ENCODE data around the gene ADGRG1. TPM values are rescaled to one million over a fixed set of nuclear protein-coding genes. Genes with fewer than 3 reads are reported as not detected.
"Not testable (repeated sequence)": the region's sequence is repeated elsewhere in the genome, so short reads cannot be mapped to it uniquely, and the experiment has no call there.

ADGRG1 gene
- total RNA-seq, 1 donor from 2014 or later, result 41.1 TPM

DNA sequence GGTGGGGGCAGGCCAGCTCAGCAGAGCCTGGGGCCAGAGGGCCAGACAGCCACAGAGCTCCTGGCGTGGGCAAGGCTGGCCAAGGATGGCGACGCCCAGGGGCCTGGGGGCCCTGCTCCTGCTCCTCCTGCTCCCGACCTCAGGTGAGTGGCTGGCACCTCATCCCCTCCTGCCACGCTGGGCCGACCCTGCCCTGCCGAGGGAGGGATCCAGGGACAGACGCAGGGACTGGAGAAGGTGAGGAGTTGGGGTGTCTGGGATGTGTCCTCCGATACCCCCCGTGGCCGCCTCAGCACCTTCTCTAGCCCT, 39.8 kb downstream of the ADGRG1 start, which contains the start of gene ADGRG3:
Gene ADGRG3, plus strand, starts transcription at position 44 of the 309 bp plus-strand sequence. Its CDS starts 42 bp downstream, at position 86.
- TF ChIP-seq, protein P1, sequence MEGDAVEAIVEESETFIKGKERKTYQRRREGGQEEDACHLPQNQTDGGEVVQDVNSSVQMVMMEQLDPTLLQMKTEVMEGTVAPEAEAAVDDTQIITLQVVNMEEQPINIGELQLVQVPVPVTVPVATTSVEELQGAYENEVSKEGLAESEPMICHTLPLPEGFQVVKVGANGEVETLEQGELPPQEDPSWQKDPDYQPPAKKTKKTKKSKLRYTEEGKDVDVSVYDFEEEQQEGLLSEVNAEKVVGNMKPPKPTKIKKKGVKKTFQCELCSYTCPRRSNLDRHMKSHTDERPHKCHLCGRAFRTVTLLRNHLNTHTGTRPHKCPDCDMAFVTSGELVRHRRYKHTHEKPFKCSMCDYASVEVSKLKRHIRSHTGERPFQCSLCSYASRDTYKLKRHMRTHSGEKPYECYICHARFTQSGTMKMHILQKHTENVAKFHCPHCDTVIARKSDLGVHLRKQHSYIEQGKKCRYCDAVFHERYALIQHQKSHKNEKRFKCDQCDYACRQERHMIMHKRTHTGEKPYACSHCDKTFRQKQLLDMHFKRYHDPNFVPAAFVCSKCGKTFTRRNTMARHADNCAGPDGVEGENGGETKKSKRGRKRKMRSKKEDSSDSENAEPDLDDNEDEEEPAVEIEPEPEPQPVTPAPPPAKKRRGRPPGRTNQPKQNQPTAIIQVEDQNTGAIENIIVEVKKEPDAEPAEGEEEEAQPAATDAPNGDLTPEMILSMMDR (conservative IDR thresholded peaks at IDR 0.05), result no peak
- Mint-ChIP-seq H3K4me1 (ENCODE audit: unreplicated experiment) (peaks cover 4% of the 10 kb centered on the region), H3K36me3 (no peaks in the 10 kb centered on the region), H3K4me3 (no peak within 1 kb of the TSS), H3K27me3 (no peaks in the 10 kb centered on the region), H3K9me3 (no peaks in the 10 kb centered on the region), H3K27ac (peak within 1 kb of the TSS; percentile 56)
- DNase-seq (ENCODE audit: extremely low spot score, unreplicated experiment), result no peak

DNA sequence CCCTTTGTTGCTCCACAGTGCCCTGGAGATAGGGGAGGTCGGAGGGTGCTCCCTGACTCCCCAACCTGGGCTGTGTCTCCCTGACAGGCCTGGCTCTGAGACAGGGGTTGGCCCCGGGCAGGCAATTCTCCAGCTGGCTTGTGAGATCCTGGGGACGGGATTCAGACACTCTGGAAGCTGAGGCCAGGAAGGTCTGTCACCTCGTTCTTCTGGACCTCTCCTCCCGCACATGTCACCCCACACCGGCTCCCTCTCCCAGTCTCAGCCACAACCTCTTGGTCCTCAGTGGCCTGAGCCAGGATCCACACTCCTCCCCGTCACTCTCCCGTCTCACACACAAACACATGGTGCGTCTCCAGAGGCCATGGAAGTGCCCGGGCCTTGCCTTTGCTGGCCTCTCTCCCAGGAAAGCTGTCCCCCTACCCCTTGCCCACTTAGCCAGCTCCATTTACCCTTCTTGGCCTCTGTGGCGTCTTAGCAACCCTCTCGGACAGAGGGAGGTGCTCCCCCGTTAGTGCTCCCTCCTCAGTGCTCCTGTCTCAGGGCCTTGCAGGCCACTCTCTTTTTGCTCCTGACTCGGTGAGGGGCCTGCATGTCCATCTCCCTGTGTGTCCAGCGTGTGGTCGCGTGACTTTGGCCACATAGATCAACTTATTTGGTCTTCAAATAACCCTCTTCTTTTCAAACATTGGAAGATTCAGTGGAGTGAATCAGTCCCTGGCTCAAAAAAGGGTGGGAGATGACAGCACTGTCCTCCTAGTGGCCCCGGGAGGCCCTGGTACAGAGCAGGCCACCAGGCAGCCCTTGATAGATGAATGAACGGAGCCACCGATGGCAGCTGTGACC, 40.4 kb downstream of the ADGRG1 start:
- TF ChIP-seq, protein P1 (conservative IDR thresholded peaks at IDR 0.05), result no peak
- peak overlapping the region; percentile 56 for H3K27ac Mint-ChIP-seq
- peaks cover 8% of the 10 kb centered on the region for H3K4me1 Mint-ChIP-seq (ENCODE audit: unreplicated experiment)
- no peaks in the 10 kb centered on the region for H3K36me3 Mint-ChIP-seq
- peaks cover 3% of the 10 kb centered on the region for H3K27me3 Mint-ChIP-seq
- H3K9me3 Mint-ChIP-seq, result no peaks in the 10 kb centered on the region
- DNase-seq (ENCODE audit: extremely low spot score, unreplicated experiment), result no peak
- H3K4me3 Mint-ChIP-seq, result no peak overlapping the region

DNA sequence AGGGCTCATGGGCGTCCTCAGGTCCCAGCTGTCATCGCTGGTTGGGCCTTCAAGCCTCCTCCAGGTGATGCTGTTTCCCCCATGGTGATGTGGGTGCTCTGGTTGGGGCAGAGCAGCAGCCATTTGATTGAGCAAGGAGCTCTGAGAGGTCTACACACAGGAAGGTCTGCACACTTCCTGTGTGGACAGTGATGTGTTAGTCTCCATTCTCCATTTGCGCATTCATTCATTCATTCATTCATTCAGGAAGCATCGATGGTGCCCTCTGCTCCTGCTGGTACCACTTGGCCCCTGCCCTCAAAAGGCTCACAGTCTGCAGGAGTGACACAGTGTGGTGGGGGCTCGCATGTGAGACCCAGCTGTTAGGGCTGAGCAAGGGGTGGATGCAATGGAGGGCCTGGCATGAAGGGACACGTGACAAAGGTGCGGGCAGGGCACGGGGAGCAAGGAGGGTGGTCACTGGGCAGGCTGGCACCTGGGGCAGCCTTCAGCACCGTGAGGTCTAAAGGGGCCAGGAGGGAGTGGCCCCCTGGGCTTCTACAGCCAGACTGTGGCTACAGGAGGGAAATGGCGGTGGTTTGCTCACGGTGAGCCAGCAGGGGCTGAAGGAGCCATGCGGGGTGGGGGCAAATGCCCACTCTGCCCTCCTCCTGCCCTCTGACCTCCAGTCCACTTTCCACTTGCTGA, 41.2 kb downstream of the ADGRG1 start:
- no peak for DNase-seq (ENCODE audit: extremely low spot score, unreplicated experiment)
- no peaks in the 10 kb centered on the region for H3K9me3 Mint-ChIP-seq
- no peak overlapping the region for H3K4me3 Mint-ChIP-seq
- H3K4me1 Mint-ChIP-seq (ENCODE audit: unreplicated experiment), result peaks cover 10% of the 10 kb centered on the region
- TF ChIP-seq, protein P1 (conservative IDR thresholded peaks at IDR 0.05), result no peak
- peaks cover 6% of the 10 kb centered on the region for H3K27me3 Mint-ChIP-seq
- H3K27ac Mint-ChIP-seq, result peak overlapping the region; percentile 56
- H3K36me3 Mint-ChIP-seq, result no peaks in the 10 kb centered on the region

DNA sequence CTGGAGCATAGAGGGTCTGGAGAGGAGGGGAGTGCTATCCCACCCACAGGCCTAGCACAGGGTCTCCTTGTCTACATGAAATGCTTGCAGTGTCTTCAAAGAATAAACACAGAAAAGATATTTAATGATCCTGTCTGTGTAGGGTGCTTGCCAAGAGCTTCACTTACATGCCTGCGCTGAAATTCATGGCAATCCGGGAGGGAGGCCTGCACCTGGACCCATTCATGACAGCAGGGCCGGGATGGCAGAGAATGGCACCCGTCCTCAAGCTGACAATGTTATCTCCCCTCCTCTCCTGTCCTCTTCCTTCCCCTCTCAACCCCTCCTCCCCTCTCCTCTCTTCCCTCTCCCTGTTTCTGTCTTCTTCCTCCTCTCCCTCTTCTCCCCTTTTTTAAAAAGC, 41.8 kb downstream of the ADGRG1 start:
- H3K36me3 Mint-ChIP-seq, result no peaks in the 10 kb centered on the region
- no peak for DNase-seq (ENCODE audit: extremely low spot score, unreplicated experiment)
- TF ChIP-seq, protein P1 (conservative IDR thresholded peaks at IDR 0.05), result no peak
- H3K4me3 Mint-ChIP-seq, result no peak overlapping the region
- H3K27me3 Mint-ChIP-seq, result peaks cover 6% of the 10 kb centered on the region
- peaks cover 10% of the 10 kb centered on the region for H3K4me1 Mint-ChIP-seq (ENCODE audit: unreplicated experiment)
- H3K27ac Mint-ChIP-seq, result no peak overlapping the region
- H3K9me3 Mint-ChIP-seq, result no peaks in the 10 kb centered on the region

DNA sequence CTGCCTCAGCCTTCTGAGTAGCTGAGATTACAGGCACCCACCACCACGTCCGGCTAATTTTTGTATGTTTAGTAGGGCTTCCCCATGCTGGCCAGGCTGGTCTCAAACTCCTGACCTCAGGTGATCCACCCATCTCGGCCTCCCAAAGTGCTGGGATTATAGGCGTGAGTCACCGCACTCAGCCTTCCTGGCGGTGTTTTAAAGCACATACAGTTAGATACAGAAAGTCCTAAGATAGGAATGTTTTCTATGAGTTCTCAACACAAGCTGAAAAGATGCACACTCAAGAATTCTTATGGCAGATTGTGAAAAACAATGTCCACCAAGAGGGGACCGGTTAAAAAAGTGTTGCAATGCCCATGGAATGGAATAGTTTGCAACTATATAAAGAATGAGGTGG, 43.0 kb downstream of the ADGRG1 start:
- H3K27ac Mint-ChIP-seq; H3K27me3 Mint-ChIP-seq; H3K36me3 Mint-ChIP-seq; H3K4me3 Mint-ChIP-seq; H3K9me3 Mint-ChIP-seq; DNase-seq (ENCODE audit: extremely low spot score, unreplicated experiment): not testable (repeated sequence)
- peaks cover 19% of the 10 kb centered on the region for H3K4me1 Mint-ChIP-seq (ENCODE audit: unreplicated experiment)

DNA sequence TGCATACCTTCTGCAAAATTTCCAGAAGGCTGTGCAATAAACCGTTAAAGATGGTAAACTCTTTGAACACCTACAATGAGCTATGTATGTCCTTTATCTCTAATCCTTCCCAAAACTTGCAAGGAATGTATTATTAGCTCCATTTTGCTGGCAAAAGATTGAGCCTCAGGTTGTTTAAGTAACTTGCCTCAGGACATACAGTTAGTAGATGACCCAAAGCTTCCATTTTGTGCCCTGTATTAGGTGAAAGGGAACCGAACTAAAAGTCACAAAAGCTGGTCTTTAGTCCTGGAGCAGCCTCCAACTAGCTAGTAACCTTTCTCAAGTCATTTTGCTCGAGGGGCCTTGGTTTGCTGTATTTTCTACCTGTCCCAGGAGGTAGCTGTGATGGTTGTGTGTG, 44.0 kb downstream of the ADGRG1 start:
- no peaks in the 10 kb centered on the region for H3K36me3 Mint-ChIP-seq
- H3K9me3 Mint-ChIP-seq, result no peaks in the 10 kb centered on the region
- no peak overlapping the region for H3K27ac Mint-ChIP-seq
- no peak for DNase-seq (ENCODE audit: extremely low spot score, unreplicated experiment)
- H3K27me3 Mint-ChIP-seq, result peaks cover 6% of the 10 kb centered on the region
- H3K4me1 Mint-ChIP-seq (ENCODE audit: unreplicated experiment), result peaks cover 23% of the 10 kb centered on the region
- TF ChIP-seq, protein P1 (conservative IDR thresholded peaks at IDR 0.05), result no peak
- no peak overlapping the region for H3K4me3 Mint-ChIP-seq
